ENCODE data around the gene PDE6B.

DNA sequence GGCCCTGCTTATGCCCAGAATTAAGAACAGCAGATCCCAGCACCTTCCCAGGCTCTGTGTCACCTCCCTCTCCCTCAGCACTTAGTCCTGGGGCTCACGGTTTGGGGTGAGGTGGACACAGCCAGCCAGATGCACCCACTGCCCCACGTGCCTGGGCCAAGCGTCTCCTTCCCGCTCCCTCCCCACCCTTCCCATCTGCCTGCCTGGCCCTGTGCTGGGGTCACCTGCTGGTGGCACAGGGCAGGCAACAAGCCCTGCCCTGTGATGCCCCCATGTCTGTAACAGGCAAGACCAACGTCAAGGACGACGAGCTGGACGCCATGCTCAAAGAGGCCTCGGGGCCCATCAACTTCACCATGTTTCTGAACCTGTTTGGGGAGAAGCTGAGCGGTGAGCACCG, 54.3 kb downstream of the PDE6B start:
- TF ChIP-seq, protein P1, sequence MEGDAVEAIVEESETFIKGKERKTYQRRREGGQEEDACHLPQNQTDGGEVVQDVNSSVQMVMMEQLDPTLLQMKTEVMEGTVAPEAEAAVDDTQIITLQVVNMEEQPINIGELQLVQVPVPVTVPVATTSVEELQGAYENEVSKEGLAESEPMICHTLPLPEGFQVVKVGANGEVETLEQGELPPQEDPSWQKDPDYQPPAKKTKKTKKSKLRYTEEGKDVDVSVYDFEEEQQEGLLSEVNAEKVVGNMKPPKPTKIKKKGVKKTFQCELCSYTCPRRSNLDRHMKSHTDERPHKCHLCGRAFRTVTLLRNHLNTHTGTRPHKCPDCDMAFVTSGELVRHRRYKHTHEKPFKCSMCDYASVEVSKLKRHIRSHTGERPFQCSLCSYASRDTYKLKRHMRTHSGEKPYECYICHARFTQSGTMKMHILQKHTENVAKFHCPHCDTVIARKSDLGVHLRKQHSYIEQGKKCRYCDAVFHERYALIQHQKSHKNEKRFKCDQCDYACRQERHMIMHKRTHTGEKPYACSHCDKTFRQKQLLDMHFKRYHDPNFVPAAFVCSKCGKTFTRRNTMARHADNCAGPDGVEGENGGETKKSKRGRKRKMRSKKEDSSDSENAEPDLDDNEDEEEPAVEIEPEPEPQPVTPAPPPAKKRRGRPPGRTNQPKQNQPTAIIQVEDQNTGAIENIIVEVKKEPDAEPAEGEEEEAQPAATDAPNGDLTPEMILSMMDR (IDR thresholded peaks at IDR 0.05) = no peak
- no peak for TF ChIP-seq POLR2AphosphoS5 (IDR thresholded peaks at IDR 0.05)
- no peak for TF ChIP-seq POLR2A (IDR thresholded peaks at IDR 0.05)
